Neutrophil (primary cell): ENCODE results near the gene SUSD3.

Experiments
- H3K27ac ChIP-seq: fragments of 200-600 bp; sonication (generic); 2 replicates; pipeline ENCODE4 v1.5.1; 2016; ENCODE audit warnings: mild to moderate bottlenecking, moderate library complexity
- H3K27me3 ChIP-seq: fragments of 200-600 bp; sonication (generic); 2 replicates; pipeline ENCODE4 v1.6.0; 2016; ENCODE audit warnings: mild to moderate bottlenecking
- H3K36me3 ChIP-seq: fragments of 200-600 bp; sonication (generic); 2 replicates; pipeline ENCODE4 v1.5.1; 2017
- H3K4me1 ChIP-seq, 2 experiments: fragments of 200-600 bp in 1 of 2; sonication (generic) in 1 of 2; 1 replicate in 1 of 2; 2 replicates in 1 of 2; pipeline versions ENCODE4 v1.5.1 to v1.6.1; 2013 to 2016; ENCODE audit warnings: low read depth in 1 of 2, low read length in 1 of 2, mild to moderate bottlenecking in 1 of 2, moderate library complexity in 1 of 2; ENCODE audit not compliant: control insufficient read depth in 1 of 2, insufficient read depth in 1 of 2
- H3K4me3 ChIP-seq, 2 experiments: fragments of 200-600 bp in 1 of 2; sonication (generic) in 1 of 2; 1 replicate in 1 of 2; 2 replicates in 1 of 2; pipeline ENCODE4 v1.5.1; 2013 to 2016; ENCODE audit warnings: low read depth in 1 of 2, low read length in 1 of 2, mild to moderate bottlenecking in 1 of 2, moderate library complexity in 1 of 2
- H3K9me3 ChIP-seq: fragments of 200-600 bp; sonication (generic); 2 replicates; pipeline ENCODE4 v1.5.1; 2016
- TF ChIP-seq, protein P1 (sequence below): fragments of 200-600 bp; sonication (generic); IDR thresholded peaks from 2 replicates; pipeline ENCODE4 v1.5.1; 2016; ENCODE audit warnings: antibody characterized with exemption

SUSD3 gene

DNA sequence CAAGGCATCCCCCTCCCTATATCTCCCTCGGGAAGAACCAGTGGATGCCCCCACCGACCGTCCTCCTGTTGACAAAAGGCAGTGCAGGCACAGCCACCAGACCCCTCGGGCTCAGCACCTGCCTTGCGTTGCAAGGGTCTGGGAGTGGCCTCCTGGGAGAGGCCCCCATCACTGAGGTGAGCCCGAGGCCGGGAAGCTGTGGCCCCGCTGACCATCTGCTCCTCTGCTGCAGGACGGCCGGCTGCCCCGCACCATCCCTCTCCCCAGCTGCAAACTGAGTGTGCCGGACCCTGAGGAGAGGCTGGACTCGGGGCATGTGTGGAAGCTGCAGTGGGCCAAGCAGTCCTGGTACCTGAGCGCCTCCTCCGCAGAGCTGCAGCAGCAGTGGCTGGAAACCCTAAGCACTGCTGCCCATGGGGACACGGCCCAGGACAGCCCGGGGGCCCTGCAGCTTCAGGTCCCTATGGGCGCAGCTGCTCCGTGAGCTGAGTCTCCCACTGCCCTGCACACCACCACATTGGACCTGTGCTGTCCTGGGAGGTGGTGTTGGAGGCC lies 23.3 kb upstream of the SUSD3 start:
- Histone ChIP-seq H3K36me3 (peaks cover 79% of the 10 kb centered on the region), H3K4me1 (peaks cover 100% of the 10 kb centered on the region in 2 experiments), H3K27me3 (no peaks in the 10 kb centered on the region), H3K9me3 (no peaks in the 10 kb centered on the region), H3K4me3 (no peak overlapping the region), H3K27ac (peak overlapping the region; percentile 95)
- TF ChIP-seq, protein P1, sequence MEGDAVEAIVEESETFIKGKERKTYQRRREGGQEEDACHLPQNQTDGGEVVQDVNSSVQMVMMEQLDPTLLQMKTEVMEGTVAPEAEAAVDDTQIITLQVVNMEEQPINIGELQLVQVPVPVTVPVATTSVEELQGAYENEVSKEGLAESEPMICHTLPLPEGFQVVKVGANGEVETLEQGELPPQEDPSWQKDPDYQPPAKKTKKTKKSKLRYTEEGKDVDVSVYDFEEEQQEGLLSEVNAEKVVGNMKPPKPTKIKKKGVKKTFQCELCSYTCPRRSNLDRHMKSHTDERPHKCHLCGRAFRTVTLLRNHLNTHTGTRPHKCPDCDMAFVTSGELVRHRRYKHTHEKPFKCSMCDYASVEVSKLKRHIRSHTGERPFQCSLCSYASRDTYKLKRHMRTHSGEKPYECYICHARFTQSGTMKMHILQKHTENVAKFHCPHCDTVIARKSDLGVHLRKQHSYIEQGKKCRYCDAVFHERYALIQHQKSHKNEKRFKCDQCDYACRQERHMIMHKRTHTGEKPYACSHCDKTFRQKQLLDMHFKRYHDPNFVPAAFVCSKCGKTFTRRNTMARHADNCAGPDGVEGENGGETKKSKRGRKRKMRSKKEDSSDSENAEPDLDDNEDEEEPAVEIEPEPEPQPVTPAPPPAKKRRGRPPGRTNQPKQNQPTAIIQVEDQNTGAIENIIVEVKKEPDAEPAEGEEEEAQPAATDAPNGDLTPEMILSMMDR = no peak

DNA sequence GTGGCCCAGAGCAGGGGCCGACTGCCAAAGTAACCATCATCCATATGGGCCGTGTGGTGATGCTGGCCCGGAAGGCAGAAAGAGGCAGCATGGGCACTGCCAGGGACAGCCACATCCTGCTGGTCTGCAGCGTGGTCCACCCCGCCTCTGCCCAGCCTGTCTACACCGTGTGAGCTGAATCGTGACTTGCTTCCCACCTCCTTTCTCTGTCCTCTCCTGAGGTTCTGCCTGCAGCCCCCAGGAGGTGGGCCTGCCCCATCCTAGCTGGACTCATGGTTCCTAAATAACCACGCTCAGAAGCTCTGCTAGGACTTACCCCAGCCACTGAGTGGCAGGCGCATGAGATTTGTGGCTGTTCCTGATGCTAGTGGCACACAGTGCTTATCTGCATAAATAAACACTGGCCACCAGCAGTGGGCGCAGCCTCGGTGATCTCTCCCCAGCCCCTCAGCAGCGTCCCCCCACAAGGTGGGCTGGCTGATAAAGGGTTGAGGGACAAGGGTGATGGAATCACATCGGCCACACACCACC lies 22.6 kb upstream of the SUSD3 start:
- Histone ChIP-seq H3K9me3 (no peaks in the 10 kb centered on the region), H3K27ac (peak overlapping the region; percentile 95), H3K27me3 (no peaks in the 10 kb centered on the region), H3K4me3 (peak overlapping the region in 1 of 2 experiments; percentile 9), H3K4me1 (peaks cover 100% of the 10 kb centered on the region in 2 experiments), H3K36me3 (peaks cover 72% of the 10 kb centered on the region)
- TF ChIP-seq, protein P1 = no peak

- peaks cover 100% of the 10 kb centered on the region in 2 experiments for H3K4me1 ChIP-seq
- peak overlapping the region in 1 of 2 experiments; percentile 47 for H3K4me3 ChIP-seq
- TF ChIP-seq, protein P1 = no peak
- peak overlapping the region; percentile 95 for H3K27ac ChIP-seq
- peaks cover 61% of the 10 kb centered on the region for H3K36me3 ChIP-seq
- H3K27me3 ChIP-seq = no peaks in the 10 kb centered on the region
- no peaks in the 10 kb centered on the region for H3K9me3 ChIP-seq
Observed at GRCh38 chr9:93036887-93037475, 21.5 kb upstream of the SUSD3 start.

DNA sequence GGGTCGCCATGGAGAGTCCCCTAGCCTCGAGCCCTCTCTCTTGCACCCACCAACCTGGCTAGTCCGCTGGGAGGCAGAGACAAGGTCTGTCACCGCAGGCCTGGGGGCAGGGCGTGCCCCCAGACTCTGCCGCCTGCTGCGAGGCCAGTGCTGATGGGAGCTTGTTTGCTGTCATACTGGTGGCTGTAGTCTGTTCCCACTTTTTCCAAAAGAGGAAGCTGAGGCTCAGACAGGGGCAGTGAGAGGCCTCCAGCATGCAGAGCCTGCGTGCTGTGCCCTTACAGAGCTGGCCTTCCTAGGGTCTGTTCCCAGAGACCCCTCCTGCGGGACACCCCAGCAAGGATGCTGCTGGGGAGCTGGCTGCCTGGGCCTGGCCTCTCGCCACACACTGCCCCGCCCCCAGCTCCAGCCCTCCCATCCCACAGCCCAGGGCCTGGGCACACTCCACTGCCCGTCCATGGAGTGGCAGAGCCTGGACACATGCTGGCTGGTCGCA lies 21.0 kb upstream of the SUSD3 start:
- TF ChIP-seq, protein P1 = no peak
- no peaks in the 10 kb centered on the region for H3K9me3 ChIP-seq
- H3K4me3 ChIP-seq = peak overlapping the region in 1 of 2 experiments; percentile 47
- H3K36me3 ChIP-seq = peaks cover 56% of the 10 kb centered on the region
- peak overlapping the region; percentile 95 for H3K27ac ChIP-seq
- no peaks in the 10 kb centered on the region for H3K27me3 ChIP-seq
- H3K4me1 ChIP-seq = peaks cover 99 to 100% of the 10 kb centered on the region in 2 experiments

DNA sequence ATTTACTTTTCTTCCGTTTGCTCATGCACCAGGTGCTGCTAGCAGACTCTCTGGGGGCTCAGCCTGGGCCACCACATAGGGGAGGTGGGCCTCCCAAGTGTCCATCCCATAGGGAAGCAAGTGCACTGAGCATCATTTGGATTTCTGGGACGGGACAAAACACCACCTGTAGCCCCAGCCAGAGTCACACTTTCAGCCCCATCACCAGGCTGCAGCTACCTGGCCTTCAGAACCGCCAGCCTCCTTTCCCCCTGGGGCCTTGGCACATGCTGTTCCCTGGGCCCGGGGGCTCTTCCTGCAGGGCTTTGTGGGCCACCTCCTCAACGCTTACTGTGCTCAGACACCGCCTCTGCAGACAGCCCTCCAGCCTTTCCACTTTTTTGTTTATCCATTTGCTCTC lies 19.6 kb upstream of the SUSD3 start:
- H3K9me3 ChIP-seq = no peaks in the 10 kb centered on the region
- H3K36me3 ChIP-seq = peaks cover 42% of the 10 kb centered on the region
- H3K27ac ChIP-seq = peak overlapping the region; percentile 95
- no peaks in the 10 kb centered on the region for H3K27me3 ChIP-seq
- TF ChIP-seq, protein P1 = no peak
- H3K4me1 ChIP-seq = peaks cover 99 to 100% of the 10 kb centered on the region in 2 experiments
- no peak overlapping the region for H3K4me3 ChIP-seq
